Cardiac muscle cell (in vitro differentiated cells and primary cell): Measurements from ENCODE around the gene PHF11. TPM values are rescaled to one million over a fixed set of nuclear protein-coding genes. Genes with fewer than 3 reads are reported as not detected.

Experiments used
- DNase-seq, 2 donors: peaks; one replicate each; pipeline versions ENCODE4 v3.0.0 to v3.0.0-alpha.2; 2010 to 2017; ENCODE audit warnings: low read depth in 1 of 2, low spot score in 1 of 2
- H3K27ac ChIP-seq: fragments of 200-600 bp; sonication (generic); 2 replicates; pipeline ENCODE4 v1.5.1; 2016
- H3K27me3 ChIP-seq: fragments of 200-600 bp; sonication (generic); 2 replicates; pipeline ENCODE4 v1.6.0; 2016; ENCODE audit warnings: control low read depth
- H3K36me3 ChIP-seq: fragments of 200-600 bp; sonication (generic); 2 replicates; pipeline ENCODE4 v1.5.1; 2016; ENCODE audit warnings: control low read depth
- H3K4me1 ChIP-seq: fragments of 200-600 bp; sonication (generic); 2 replicates; pipeline ENCODE4 v1.8.1; 2017; ENCODE audit warnings: low read depth, mild to moderate bottlenecking, mixed run types
- H3K4me3 ChIP-seq: fragments of 200-600 bp; sonication (generic); 2 replicates; pipeline ENCODE4 v1.5.1; 2016; ENCODE audit warnings: mild to moderate bottlenecking
- H3K9me3 ChIP-seq: fragments of 200-600 bp; sonication (generic); 2 replicates; pipeline ENCODE4 v1.5.1; 2017; ENCODE audit warnings: low read depth, mild to moderate bottlenecking, control low read depth
- polyA plus RNA-seq: library from polyadenylated mRNA; unstranded; fragments of >200 nt; fragmentation: Nextera tagmentation; extraction: Ambion mirVana; gene quantifications from 2 replicates; pipeline ENCODE4 v1.2.1, GENCODE V29; 2016
- total RNA-seq: library from RNA; depleted of rRNA; stranded (reverse); fragments of >200 nt; gene quantifications from 2 replicates; pipeline ENCODE4 v1.2.3, GENCODE V29; 2016
- TF ChIP-seq, protein P1 (sequence below): IDR thresholded peaks from 2 replicates; pipeline ENCODE4 v1.5.1; 2012; ENCODE audit warnings: low read depth, mild to moderate bottlenecking, low read length

PHF11 gene
- total and polyA plus RNA-seq, 2 experiments from 2014 or later = 4.8 to 9.5 TPM

DNA sequence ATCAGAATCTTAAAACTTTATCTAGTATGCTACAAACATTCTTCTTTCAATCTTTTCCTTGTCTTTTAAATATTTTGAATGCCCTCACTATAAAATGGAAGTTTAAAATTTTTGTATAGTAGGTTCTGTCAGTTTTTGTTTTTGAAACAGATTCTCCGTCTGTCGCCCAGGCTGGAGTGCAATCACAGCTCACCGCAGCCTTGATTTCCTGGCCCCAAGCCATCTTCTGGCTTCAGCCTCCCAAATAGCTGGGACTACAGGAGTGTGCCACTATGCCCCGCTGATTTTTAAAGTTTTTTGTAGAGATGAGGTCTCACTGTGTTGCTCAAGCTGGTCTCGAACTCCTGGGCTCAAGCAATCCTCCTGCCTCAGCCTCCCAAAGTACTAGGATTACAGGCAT, 20.7 kb downstream of the PHF11 start:
- Histone ChIP-seq H3K4me3 (no peak overlapping the region), H3K27me3 (no peaks in the 10 kb centered on the region), H3K4me1 (no peaks in the 10 kb centered on the region), H3K27ac (no peak overlapping the region), H3K36me3 (no peaks in the 10 kb centered on the region), H3K9me3 (no peaks in the 10 kb centered on the region)
- DNase-seq = no peak
- TF ChIP-seq, protein P1, sequence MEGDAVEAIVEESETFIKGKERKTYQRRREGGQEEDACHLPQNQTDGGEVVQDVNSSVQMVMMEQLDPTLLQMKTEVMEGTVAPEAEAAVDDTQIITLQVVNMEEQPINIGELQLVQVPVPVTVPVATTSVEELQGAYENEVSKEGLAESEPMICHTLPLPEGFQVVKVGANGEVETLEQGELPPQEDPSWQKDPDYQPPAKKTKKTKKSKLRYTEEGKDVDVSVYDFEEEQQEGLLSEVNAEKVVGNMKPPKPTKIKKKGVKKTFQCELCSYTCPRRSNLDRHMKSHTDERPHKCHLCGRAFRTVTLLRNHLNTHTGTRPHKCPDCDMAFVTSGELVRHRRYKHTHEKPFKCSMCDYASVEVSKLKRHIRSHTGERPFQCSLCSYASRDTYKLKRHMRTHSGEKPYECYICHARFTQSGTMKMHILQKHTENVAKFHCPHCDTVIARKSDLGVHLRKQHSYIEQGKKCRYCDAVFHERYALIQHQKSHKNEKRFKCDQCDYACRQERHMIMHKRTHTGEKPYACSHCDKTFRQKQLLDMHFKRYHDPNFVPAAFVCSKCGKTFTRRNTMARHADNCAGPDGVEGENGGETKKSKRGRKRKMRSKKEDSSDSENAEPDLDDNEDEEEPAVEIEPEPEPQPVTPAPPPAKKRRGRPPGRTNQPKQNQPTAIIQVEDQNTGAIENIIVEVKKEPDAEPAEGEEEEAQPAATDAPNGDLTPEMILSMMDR = no peak

DNA sequence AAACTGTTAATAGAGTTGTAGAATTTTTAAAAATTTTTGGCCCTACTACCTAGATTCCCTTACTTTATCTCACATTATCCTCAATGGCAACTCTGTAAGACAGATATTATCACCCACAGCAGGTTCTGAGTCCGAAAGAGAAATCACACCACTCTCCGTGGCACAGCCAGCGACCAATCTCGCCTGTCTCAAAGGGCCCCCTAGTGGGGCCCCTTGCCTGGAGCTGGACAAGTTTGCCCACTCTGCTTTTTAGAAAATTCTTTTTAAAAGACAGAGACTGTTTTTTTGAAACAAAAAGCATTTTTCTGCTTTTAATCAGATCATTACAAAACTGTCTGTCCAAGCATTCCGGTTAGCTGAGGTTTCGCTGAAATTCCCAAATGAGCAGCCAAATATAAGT, 21.7 kb downstream of the PHF11 start:
- Histone ChIP-seq H3K36me3 (no peaks in the 10 kb centered on the region), H3K27me3 (no peaks in the 10 kb centered on the region), H3K27ac (no peak overlapping the region), H3K4me1 (no peaks in the 10 kb centered on the region), H3K9me3 (no peaks in the 10 kb centered on the region), H3K4me3 (no peak overlapping the region)
- DNase-seq = peak; percentile 12 to 23
- TF ChIP-seq, protein P1 = peak; percentile 48

DNA sequence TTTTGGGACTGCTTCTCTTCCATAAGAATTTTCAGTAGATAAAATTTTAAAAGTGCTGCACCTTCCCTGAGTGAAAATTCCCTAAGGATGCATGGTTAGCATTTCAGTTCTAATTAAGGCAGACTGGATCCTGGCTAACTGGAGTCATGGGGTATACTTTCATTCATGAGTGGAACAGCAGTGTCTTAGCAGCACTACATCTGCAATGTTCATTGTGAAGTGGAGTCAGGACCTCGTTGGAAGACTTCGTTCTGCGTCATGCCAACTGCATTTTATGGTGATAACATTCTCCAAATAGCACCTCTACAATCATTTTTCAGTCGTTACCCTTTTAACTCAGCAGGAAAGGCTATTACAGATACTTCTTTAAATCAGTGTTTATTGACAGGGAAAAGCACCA, 25.5 kb downstream of the PHF11 start:
- Histone ChIP-seq H3K4me1 (no peaks in the 10 kb centered on the region), H3K27ac (no peak overlapping the region)

DNA sequence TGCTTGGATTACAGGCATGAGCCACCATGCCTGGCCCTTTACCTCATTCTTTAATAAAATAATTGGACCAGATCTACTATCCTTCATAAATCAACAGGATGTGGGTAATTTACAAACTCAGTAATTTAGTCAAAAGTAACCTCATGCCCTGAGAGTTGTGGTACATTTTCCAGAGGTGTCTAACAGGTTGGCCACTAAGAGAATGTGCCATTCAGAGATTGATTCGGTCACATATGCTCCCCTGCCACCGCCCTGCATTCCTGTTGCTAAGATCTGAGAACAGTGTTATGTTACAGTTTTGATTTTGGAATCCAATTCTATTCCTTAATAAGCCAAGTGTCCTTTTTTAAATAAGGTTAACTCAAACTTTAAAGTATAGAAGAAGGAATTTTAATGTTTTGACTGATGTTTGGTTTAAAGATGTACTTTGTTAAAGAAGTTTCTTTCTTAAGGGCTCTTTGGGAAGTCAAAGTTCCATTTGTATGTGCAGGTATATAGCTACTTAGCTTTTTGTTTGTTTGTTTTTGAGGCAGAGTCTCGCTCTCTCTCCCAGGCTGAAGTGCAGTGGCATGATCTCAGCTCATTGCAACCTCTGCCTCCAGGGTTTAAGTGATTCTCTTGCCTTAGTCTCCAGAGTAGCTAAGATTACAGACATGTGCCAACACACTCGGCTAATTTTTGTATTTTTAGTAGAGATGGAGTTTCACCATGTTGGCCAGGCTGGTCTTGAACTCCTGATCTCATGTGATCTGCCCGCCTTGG, 29.2 kb downstream of the PHF11 start:
- H3K9me3 ChIP-seq = no peaks in the 10 kb centered on the region
- DNase-seq = no peak
- no peaks in the 10 kb centered on the region for H3K27me3 ChIP-seq
- no peak overlapping the region for H3K27ac ChIP-seq
- no peaks in the 10 kb centered on the region for H3K4me1 ChIP-seq
- H3K36me3 ChIP-seq = peaks cover 3% of the 10 kb centered on the region
- no peak overlapping the region for H3K4me3 ChIP-seq
- TF ChIP-seq, protein P1 = no peak

More for the DNA sequence above, 25.5 kb downstream of the PHF11 start:
- Histone ChIP-seq H3K9me3 (no peaks in the 10 kb centered on the region), H3K27me3 (no peaks in the 10 kb centered on the region), H3K36me3 (no peaks in the 10 kb centered on the region), H3K4me3 (no peak overlapping the region)
- TF ChIP-seq, protein P1 = no peak
- DNase-seq = peak in 1 of 2 donors; percentile 40

DNA sequence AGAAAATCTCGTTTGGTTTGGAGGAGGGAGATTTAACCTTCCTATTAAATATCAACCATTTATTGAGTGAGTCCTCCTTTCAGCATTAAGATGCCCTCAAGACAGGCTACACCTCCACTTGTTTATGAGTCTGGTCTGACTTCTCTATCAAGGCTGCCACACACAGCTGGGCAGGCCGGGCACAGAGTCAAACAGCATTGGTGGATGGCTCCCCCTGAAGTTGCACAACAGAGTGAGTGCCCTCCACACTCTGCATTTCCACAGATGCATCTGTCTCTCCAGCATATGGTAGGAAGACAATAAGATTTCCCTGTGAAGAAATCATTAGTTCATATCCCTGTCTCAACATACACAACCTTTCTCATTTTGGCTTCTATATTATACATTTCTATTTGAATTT, 31.4 kb downstream of the PHF11 start:
- TF ChIP-seq, protein P1 = no peak
- no peak for DNase-seq
- H3K27me3 ChIP-seq = no peaks in the 10 kb centered on the region
- H3K36me3 ChIP-seq = peaks cover 3% of the 10 kb centered on the region
- H3K4me3 ChIP-seq = no peak overlapping the region
- no peaks in the 10 kb centered on the region for H3K4me1 ChIP-seq
- no peak overlapping the region for H3K27ac ChIP-seq
- H3K9me3 ChIP-seq = no peaks in the 10 kb centered on the region
